Neuronal stem cell (in vitro differentiated cells): ENCODE results near the gene TRMT112.

ENCODE experiments used
- DNase-seq: peaks from one replicate; pipeline ENCODE4 v3.0.0-alpha.2; 2013; ENCODE audit warnings: low spot score
- H2AFZ ChIP-seq: one replicate; pipeline ENCODE4 v1.6.1; 2013; ENCODE audit warnings: mild to moderate bottlenecking, low read length, inconsistent platforms
- H2AK5ac ChIP-seq: 2 replicates; pipeline ENCODE4 v1.6.1; 2013; ENCODE audit warnings: low read depth, mild to moderate bottlenecking, inconsistent platforms, low read length, moderate library complexity, mixed read lengths
- H2BK120ac ChIP-seq: 2 replicates; pipeline ENCODE4 v1.6.1; 2013; ENCODE audit warnings: low read depth, mild to moderate bottlenecking, inconsistent platforms, low read length, moderate library complexity, mixed read lengths
- H2BK12ac ChIP-seq: one replicate; pipeline ENCODE4 v1.6.1; 2013; ENCODE audit warnings: low read length, inconsistent platforms
- H2BK15ac ChIP-seq: 2 replicates; pipeline ENCODE4 v1.6.1; 2013; ENCODE audit warnings: mild to moderate bottlenecking, low read length, inconsistent platforms, mixed read lengths
- H2BK5ac ChIP-seq: one replicate; pipeline ENCODE4 v1.6.1; 2013; ENCODE audit warnings: inconsistent platforms, mild to moderate bottlenecking, low read length, moderate library complexity
- H3K14ac ChIP-seq: one replicate; pipeline ENCODE4 v1.6.1; 2013; ENCODE audit warnings: low read length, inconsistent platforms
- H3K18ac ChIP-seq: 2 replicates; pipeline ENCODE4 v1.6.1; 2013; ENCODE audit warnings: low read length, inconsistent platforms
- H3K23ac ChIP-seq: 2 replicates; pipeline ENCODE4 v1.6.1; 2013; ENCODE audit warnings: low read depth, mild to moderate bottlenecking, mixed read lengths, low read length, inconsistent platforms; ENCODE audit not compliant: poor library complexity
- H3K27ac ChIP-seq: replicated peaks from 3 replicates; pipeline ENCODE4 v1.5.1; 2013; ENCODE audit warnings: low read length, inconsistent platforms
- H3K27me3 ChIP-seq, 3 experiments: 2 replicates each; pipeline ENCODE4 v1.6.1; 2013; ENCODE audit warnings: low read length in 3 of 3, mild to moderate bottlenecking in 2 of 3, inconsistent platforms in 1 of 3, low read depth in 1 of 3, mixed read lengths in 1 of 3, moderate library complexity in 1 of 3; ENCODE audit not compliant: control insufficient read depth in 3 of 3, insufficient read depth in 3 of 3
- H3K36me3 ChIP-seq, 2 donors: replicated peaks in 1 of 2; 2 replicates each; pipeline ENCODE4 v1.6.1; 2013; ENCODE audit warnings: low read length in 2 of 2; ENCODE audit not compliant: control insufficient read depth in 2 of 2, insufficient read depth in 2 of 2
- H3K4ac ChIP-seq: 2 replicates; pipeline ENCODE4 v1.6.1; 2013; ENCODE audit warnings: inconsistent platforms, mild to moderate bottlenecking, low read length, moderate library complexity
- H3K4me1 ChIP-seq, 2 donors: 1 replicate in 1 of 2; 2 replicates in 1 of 2; pipeline ENCODE4 v1.6.1; 2013; ENCODE audit warnings: low read length in 2 of 2, low read depth in 1 of 2; ENCODE audit not compliant: control insufficient read depth in 2 of 2, insufficient read depth in 1 of 2
- H3K4me2 ChIP-seq: one replicate; pipeline ENCODE4 v1.6.1; 2013; ENCODE audit warnings: mild to moderate bottlenecking, low read length, inconsistent platforms; ENCODE audit not compliant: insufficient read depth, poor library complexity, severe bottlenecking
- H3K4me3 ChIP-seq, 2 donors: 2 replicates each; pipeline ENCODE4 v1.5.1; 2013; ENCODE audit warnings: low read length in 2 of 2, mild to moderate bottlenecking in 2 of 2, inconsistent platforms in 1 of 2, moderate library complexity in 1 of 2
- H3K79me1 ChIP-seq: one replicate; pipeline ENCODE4 v1.6.1; 2013; ENCODE audit warnings: low read depth, mild to moderate bottlenecking, inconsistent platforms, low read length, moderate library complexity
- H3K9ac ChIP-seq: one replicate; pipeline ENCODE4 v1.6.1; 2013; ENCODE audit warnings: mild to moderate bottlenecking, low read depth, low read length, inconsistent platforms; ENCODE audit not compliant: poor library complexity
- H3K9me3 ChIP-seq, 2 donors: replicated peaks in 1 of 2; 2 replicates each; pipeline versions ENCODE3 to v1.6.1; 2013; ENCODE audit warnings: low read length in 2 of 2, mild to moderate bottlenecking in 2 of 2, inconsistent platforms in 1 of 2, low read depth in 1 of 2, mixed read lengths in 1 of 2, moderate library complexity in 1 of 2; ENCODE audit not compliant: control insufficient read depth in 2 of 2, insufficient read depth in 1 of 2
- H4K8ac ChIP-seq: one replicate; pipeline ENCODE4 v1.6.1; 2013; ENCODE audit warnings: low read depth, mild to moderate bottlenecking, inconsistent platforms, low read length, moderate library complexity
- H4K91ac ChIP-seq: one replicate; pipeline ENCODE4 v1.6.1; 2013; ENCODE audit warnings: low read length, low read depth, mild to moderate bottlenecking, inconsistent platforms; ENCODE audit not compliant: poor library complexity
- WGBS, 2 donors: extraction: QIAGEN DNeasy Blood & Tissue Kit; methylation state at CpG; one replicate each; pipeline ENCODE4 v1.1.7; 2013; ENCODE audit warnings: missing lambda C conversion rate in 2 of 2, mixed read lengths in 1 of 2; ENCODE audit not compliant: insufficient read length in 2 of 2, insufficient replicate concordance in 1 of 2; ENCODE audit errors: extremely low coverage in 2 of 2; 5-methylcytosine and 5-hydroxymethylcytosine counted together

TRMT112 gene

DNA sequence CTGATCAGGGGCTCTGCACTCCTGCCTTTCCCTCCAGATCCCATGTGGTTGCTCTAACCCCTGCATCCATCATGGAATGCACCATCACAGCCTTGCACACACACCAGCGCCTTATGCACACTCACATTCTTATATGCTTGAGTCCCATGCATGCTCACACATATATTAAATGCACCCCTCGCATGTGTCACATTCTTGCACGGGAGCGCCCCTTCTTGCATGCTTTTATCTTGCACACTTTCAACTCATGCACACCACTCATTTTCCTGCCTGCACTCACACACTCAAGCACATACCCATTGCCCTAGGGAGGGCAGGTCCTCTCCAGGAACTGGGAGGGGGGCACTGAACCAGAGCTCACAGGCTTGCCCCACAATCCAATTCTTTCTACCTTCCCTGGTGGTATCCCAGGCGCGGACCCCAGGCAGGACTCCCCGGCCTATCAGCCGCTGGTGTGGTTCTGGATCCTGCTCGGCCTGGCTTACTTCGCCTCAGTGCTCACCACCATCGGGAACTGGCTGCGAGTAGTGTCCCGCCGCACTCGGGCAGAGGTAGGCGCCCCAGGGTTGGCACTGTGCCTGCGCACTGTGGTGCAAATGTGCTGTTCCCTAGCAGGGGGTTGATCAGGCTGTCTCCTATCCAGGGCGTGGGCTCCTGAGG lies 19.5 kb downstream of the TRMT112 start:
- no peak overlapping the region for H2BK15ac ChIP-seq
- H3K4me1 ChIP-seq, result peaks cover 9 to 25% of the 10 kb centered on the region in 2 donors
- H3K14ac ChIP-seq, result no peak overlapping the region
- no peak overlapping the region for H2AFZ ChIP-seq
- no peak overlapping the region for H2BK120ac ChIP-seq
- no peak overlapping the region for H3K4me2 ChIP-seq
- no peak overlapping the region for H3K9ac ChIP-seq
- H3K4ac ChIP-seq, result no peak overlapping the region
- H4K8ac ChIP-seq, result no peak overlapping the region
- no peak overlapping the region for H2BK5ac ChIP-seq
- no CpG with 5 or more reads among the region's 18 CpGs for WGBS, 2 donors
- DNase-seq, result no peak
- H3K4me3 ChIP-seq, result no peak overlapping the region
- no peak overlapping the region for H3K27ac ChIP-seq
- no peaks in the 10 kb centered on the region for H3K9me3 ChIP-seq
- H3K36me3 ChIP-seq, result no peaks in the 10 kb centered on the region
- no peaks in the 10 kb centered on the region for H3K79me1 ChIP-seq
- H2AK5ac ChIP-seq, result no peak overlapping the region
- peaks cover 47 to 85% (median 85%) of the 10 kb centered on the region in 3 experiments for H3K27me3 ChIP-seq
- H3K18ac ChIP-seq, result no peak overlapping the region
- no peak overlapping the region for H4K91ac ChIP-seq
- H2BK12ac ChIP-seq, result no peak overlapping the region
- H3K23ac ChIP-seq, result no peak overlapping the region

DNA sequence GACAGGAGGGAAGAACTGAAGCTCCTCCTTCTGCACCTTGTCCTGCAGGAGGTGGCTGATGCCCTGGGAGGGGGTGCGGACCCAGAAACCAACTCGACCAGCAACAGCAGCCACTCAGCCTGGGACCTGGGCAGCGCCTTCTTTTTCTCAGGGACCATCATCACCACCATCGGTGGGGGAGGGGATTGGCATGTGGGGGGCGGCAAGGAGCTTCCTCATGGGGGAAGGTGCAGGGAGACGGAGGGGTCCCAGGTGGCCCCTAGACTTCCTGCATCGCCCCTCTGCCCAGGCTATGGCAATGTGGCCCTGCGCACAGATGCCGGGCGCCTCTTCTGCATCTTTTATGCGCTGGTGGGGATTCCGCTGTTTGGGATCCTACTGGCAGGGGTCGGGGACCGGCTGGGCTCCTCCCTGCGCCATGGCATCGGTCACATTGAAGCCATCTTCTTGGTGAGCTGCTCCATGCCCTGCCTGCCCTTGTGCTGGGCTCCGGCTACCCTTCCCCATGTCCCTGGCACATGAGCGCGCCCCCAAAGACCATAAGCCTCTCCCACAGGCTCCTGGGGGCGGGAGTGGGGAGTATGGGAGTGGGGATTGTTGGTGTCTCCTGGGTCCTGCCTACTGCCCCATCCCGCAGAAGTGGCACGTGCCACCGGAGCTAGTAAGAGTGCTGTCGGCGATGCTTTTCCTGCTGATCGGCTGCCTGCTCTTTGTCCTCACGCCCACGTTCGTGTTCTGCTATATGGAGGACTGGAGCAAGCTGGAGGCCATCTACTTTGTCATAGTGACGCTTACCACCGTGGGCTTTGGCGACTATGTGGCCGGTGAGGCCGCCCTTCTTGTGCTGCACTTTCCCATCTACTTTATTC lies 20.3 kb downstream of the TRMT112 start:
- H3K4me1 ChIP-seq, result peaks cover 9 to 29% of the 10 kb centered on the region in 2 donors
- no peak overlapping the region for H3K27ac ChIP-seq
- peak overlapping the region; percentile 24 for H2AFZ ChIP-seq
- no peaks in the 10 kb centered on the region for H3K9me3 ChIP-seq
- H3K23ac ChIP-seq, result no peak overlapping the region
- WGBS, 2 donors, result no CpG with 5 or more reads among the region's 34 CpGs
- peak overlapping the region; percentile 81 for H3K18ac ChIP-seq
- H2BK15ac ChIP-seq, result no peak overlapping the region
- H3K4me3 ChIP-seq, result no peak overlapping the region
- no peaks in the 10 kb centered on the region for H3K79me1 ChIP-seq
- H3K27me3 ChIP-seq, result peaks cover 54 to 93% (median 92%) of the 10 kb centered on the region in 3 experiments
- H4K91ac ChIP-seq, result no peak overlapping the region
- H3K36me3 ChIP-seq, result no peaks in the 10 kb centered on the region
- peak overlapping the region; percentile 32 for H3K9ac ChIP-seq
- peak overlapping the region; percentile 72 for H2AK5ac ChIP-seq
- no peak overlapping the region for H2BK5ac ChIP-seq
- H4K8ac ChIP-seq, result no peak overlapping the region
- DNase-seq, result no peak
- no peak overlapping the region for H3K4me2 ChIP-seq
- no peak overlapping the region for H3K14ac ChIP-seq
- peak overlapping the region; percentile 55 for H2BK120ac ChIP-seq
- H2BK12ac ChIP-seq, result peak overlapping the region; percentile 85
- H3K4ac ChIP-seq, result no peak overlapping the region

DNA sequence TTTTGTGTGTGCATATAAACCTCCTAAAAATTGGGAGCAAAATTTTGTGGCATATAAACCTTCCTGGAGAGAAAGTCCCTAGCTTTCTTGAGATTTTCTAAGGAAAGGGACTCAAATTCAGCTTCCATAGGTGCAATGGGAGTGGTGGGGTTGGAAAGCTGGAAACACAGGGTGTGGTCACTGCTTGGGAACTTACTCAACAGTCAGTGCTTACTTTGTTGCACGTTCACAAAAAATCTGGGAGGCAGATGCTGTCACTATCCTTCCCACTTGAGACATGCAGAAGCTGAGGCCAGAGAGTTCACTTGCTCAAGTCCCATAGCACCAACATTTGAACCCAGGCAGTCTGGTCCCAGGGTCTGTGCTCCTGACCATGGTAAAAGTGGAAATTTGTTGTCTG lies 21.1 kb downstream of the TRMT112 start:
- H2AFZ ChIP-seq, result no peak overlapping the region
- peaks cover 62 to 96% (median 95%) of the 10 kb centered on the region in 3 experiments for H3K27me3 ChIP-seq
- no peak overlapping the region for H3K27ac ChIP-seq
- no peak overlapping the region for H2AK5ac ChIP-seq
- WGBS, 2 donors, result no CpG with 5 or more reads among the region's 1 CpG
- no peak overlapping the region for H3K4ac ChIP-seq
- no peak overlapping the region for H3K23ac ChIP-seq
- H3K4me1 ChIP-seq, result peaks cover 9 to 32% of the 10 kb centered on the region in 2 donors
- H3K9me3 ChIP-seq, result no peaks in the 10 kb centered on the region
- no peak overlapping the region for H4K91ac ChIP-seq
- H2BK120ac ChIP-seq, result no peak overlapping the region
- no peak overlapping the region for H2BK12ac ChIP-seq
- H3K4me3 ChIP-seq, result peak overlapping the region in 1 of 2 donors; percentile 18
- no peaks in the 10 kb centered on the region for H3K79me1 ChIP-seq
- H3K9ac ChIP-seq, result no peak overlapping the region
- H3K36me3 ChIP-seq, result no peaks in the 10 kb centered on the region
- H2BK5ac ChIP-seq, result no peak overlapping the region
- DNase-seq, result no peak
- H3K14ac ChIP-seq, result no peak overlapping the region
- H3K18ac ChIP-seq, result no peak overlapping the region
- no peak overlapping the region for H3K4me2 ChIP-seq
- H4K8ac ChIP-seq, result no peak overlapping the region
- H2BK15ac ChIP-seq, result no peak overlapping the region

- no peak for DNase-seq
These were observed 21.6 kb downstream of the TRMT112 start for GRCh38 chr11:64295760-64296159.

More at GRCh38 chr11:64295760-64296159, 21.6 kb downstream of the TRMT112 start:
- no peak overlapping the region for H3K4ac ChIP-seq
- H3K27ac ChIP-seq, result no peak overlapping the region
- no peak overlapping the region for H3K9ac ChIP-seq
- H2AFZ ChIP-seq, result no peak overlapping the region
- no peak overlapping the region for H3K14ac ChIP-seq
- no peak overlapping the region for H2BK15ac ChIP-seq
- H2BK12ac ChIP-seq, result no peak overlapping the region
- H4K8ac ChIP-seq, result no peak overlapping the region
- H3K9me3 ChIP-seq, result no peaks in the 10 kb centered on the region
- no peak overlapping the region for H3K18ac ChIP-seq
- H3K79me1 ChIP-seq, result no peaks in the 10 kb centered on the region
- H3K4me1 ChIP-seq, result peaks cover 8 to 32% of the 10 kb centered on the region in 2 donors
- no peak overlapping the region for H2AK5ac ChIP-seq
- no peak overlapping the region for H3K4me3 ChIP-seq
- H2BK120ac ChIP-seq, result no peak overlapping the region
- H3K27me3 ChIP-seq, result peaks cover 66 to 99% (median 98%) of the 10 kb centered on the region in 3 experiments
- no peaks in the 10 kb centered on the region for H3K36me3 ChIP-seq
- no peak overlapping the region for H3K23ac ChIP-seq
- no peak overlapping the region for H2BK5ac ChIP-seq
- no peak overlapping the region for H4K91ac ChIP-seq
- no peak overlapping the region for H3K4me2 ChIP-seq
- no CpG with 5 or more reads among the region's 4 CpGs for WGBS, 2 donors
